Mononuclear cell (primary cell): ENCODE measurements around the gene DENND10. TPM values are rescaled to one million over a fixed set of nuclear protein-coding genes. Genes with fewer than 3 reads are reported as not detected.
"Not testable (repeated sequence)": the region's sequence is repeated elsewhere in the genome, so short reads cannot be mapped to it uniquely, and the experiment has no call there.

Experiments
- H3K27me3 ChIP-seq: 2 replicates; pipeline ENCODE4 v1.6.0; 2011; ENCODE audit warnings: low read length, control low read depth; ENCODE audit not compliant: insufficient read depth
- H3K4me1 ChIP-seq: 2 replicates; pipeline ENCODE4 v1.5.1; 2011; ENCODE audit warnings: mild to moderate bottlenecking, low read length, control low read depth; ENCODE audit not compliant: insufficient read depth
- H3K4me3 ChIP-seq: 2 replicates; pipeline ENCODE4 v1.5.1; 2011; ENCODE audit warnings: mild to moderate bottlenecking, low read length, moderate library complexity
- H3K9me3 ChIP-seq: 2 replicates; pipeline ENCODE4 v1.5.1; 2011; ENCODE audit warnings: low read depth, mild to moderate bottlenecking, control low read depth, low read length
- total RNA-seq: library from RNA; depleted of rRNA; stranded (reverse); fragments of >200 nt; gene quantifications from one replicate; pipeline ENCODE4 v1.2.3, GENCODE V29; 2012

The DENND10 gene
- total RNA-seq, 1 donor = 40.8 TPM

DNA sequence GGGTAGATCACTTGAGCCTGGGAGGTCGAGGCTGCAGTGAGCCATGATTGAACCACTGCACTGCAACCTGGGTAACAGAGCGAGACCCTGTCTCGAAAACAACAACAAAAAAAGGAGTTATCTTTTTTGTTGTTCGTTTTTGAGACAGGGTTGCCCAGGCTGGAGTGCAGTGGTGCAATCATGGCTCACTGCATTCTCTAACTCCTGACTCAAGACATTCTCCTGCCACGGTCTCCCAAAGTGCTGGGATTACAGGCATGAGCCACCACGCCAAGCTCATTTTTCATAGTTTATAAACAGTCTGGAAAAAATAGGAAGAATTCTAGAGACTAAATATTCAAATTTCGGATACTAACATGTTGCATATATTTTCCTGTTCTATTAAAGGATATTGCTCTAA is 32.2 kb downstream of the DENND10 start:
- Histone ChIP-seq H3K4me1 (peaks cover 68% of the 10 kb centered on the region), H3K4me3 (no peak overlapping the region)

DNA sequence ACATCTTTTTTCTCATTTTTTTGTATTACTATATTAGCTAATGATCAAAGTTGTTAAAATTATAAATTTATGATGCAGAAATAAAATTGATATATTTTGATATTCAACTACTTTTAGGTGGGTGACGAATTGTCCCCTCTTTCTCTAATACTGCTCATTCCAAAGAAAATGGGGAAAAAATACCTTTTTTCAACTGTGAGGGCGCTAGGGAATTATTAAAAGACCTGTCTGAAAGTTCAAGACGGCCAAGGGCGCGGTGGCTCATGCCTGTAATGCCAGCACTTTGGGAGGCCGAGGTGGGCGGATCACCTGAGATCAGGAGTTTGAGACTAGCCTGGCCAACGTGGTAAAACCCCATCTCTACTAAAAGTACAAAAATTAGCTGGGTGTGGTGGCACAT is 34.0 kb downstream of the DENND10 start:
- H3K27me3 ChIP-seq, H3K9me3 ChIP-seq, H3K4me3 ChIP-seq: not testable (repeated sequence)
- H3K4me1 ChIP-seq = peaks cover 50% of the 10 kb centered on the region

More for the DNA sequence above, 32.2 kb downstream of the DENND10 start:
- Histone ChIP-seq H3K27me3 (no peaks in the 10 kb centered on the region), H3K9me3 (no peaks in the 10 kb centered on the region)

DNA sequence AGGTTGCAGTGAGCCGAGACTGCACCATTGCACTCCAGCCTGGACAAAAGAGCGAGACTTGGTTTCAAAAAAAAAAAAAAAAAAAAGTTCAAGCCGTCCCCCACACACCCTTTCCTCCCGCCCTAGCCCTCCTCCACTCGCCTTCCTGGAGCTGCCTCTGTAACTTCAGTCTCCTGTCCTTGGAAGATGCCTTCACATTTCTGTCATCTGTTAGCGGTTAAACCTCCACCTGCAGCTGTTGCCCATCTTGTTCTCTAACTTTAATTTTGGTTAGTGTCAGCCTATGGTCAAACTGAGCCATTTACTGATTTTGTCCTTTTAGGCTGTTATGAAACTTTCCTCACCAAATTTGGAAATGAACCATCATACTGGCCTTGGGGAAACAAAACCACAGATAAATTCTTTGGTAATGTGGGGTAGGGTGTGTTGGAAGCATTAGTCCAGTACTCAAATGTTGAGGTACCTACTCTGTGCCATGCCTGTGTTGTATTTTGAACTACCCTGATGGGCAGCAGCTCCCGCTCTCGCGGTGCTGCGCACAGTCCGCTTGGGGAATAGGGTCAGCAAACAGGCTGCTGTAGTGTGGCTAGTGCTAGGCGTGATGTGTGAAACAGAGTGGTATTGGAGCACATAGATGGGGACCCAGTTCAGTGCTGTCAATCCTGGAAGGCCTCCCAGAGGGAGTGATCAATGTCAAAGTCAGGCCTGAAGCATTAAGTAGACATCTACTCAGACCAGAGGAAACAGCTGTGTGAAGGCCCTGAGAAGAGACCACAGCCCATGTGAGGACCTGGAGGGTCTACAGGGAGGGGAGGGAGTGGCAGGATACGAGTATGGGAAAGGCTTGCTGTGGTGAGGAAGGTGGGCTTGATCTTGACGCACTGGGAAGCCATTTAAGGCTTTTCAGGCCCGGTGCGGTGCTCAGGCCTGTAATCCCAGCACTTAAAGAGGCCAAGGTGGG is 34.7 kb downstream of the DENND10 start:
- peaks cover 43% of the 10 kb centered on the region for H3K4me1 ChIP-seq
- H3K9me3 ChIP-seq = no peaks in the 10 kb centered on the region
- H3K27me3 ChIP-seq = no peaks in the 10 kb centered on the region
- H3K4me3 ChIP-seq = no peak overlapping the region

DNA sequence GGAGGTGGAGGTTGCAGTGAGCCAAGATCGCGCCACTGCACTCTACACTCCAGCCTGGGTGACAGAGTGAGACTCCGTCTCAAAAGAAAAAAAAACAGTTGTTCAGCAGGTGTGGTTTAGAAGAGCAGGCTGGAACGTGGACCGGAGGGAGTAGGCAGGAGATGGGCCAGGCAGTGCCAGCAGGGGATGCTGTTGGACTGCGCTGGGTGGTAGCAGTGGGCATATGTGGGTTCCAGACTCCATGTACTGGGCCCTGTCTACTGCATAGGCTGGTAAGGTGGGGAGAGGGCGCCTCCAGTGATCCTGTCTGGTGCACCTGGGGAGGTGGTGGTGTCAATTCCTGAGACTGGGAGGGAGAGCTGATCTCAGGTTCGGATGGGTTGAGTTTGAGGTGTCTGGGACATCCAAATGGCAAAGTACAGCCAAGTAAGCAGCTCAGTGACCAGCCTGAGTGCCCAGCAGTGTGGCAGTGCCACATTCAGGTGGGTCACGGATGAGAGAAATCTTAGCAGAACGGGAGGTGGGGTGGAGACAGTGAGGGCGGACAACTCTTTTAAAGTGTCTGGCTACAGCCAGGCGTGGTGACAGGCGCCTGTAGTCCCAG is 35.7 kb downstream of the DENND10 start:
- peaks cover 33% of the 10 kb centered on the region for H3K4me1 ChIP-seq
- H3K4me3 ChIP-seq = no peak overlapping the region
- H3K9me3 ChIP-seq = no peaks in the 10 kb centered on the region
- no peaks in the 10 kb centered on the region for H3K27me3 ChIP-seq

DNA sequence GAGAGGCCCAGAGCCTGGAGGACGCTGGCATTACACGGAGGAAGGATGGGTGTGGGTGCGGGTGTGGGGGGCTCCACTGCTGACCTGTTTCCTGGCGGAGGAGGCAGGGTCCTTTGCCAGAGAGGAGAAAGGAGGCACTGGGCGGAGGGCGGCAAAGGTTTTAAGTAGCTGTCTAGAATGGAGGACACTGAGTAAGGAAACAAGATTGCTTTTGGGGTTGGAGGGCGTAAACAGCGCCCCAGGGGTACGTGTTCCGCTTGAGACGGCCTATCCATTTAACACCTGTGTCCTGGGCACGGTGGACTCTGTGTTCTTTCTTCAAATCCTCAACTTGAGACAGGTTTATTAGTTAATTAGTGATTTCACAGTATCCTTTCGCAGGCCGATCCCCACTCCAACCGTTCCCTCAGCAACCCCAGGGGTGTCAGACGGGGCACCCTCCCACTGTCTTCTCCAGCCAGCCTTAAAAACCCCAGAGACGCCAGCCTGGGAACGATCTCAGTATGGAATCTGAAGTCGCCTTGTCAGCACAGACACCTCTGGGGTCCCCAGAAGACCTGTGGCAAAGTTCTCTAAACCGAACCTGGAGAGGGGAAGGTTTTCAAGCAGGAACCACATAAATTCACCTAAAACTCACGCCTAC is 36.8 kb downstream of the DENND10 start:
- Histone ChIP-seq H3K4me1 (peaks cover 22% of the 10 kb centered on the region), H3K27me3 (no peaks in the 10 kb centered on the region), H3K9me3 (no peaks in the 10 kb centered on the region), H3K4me3 (no peak overlapping the region)

DNA sequence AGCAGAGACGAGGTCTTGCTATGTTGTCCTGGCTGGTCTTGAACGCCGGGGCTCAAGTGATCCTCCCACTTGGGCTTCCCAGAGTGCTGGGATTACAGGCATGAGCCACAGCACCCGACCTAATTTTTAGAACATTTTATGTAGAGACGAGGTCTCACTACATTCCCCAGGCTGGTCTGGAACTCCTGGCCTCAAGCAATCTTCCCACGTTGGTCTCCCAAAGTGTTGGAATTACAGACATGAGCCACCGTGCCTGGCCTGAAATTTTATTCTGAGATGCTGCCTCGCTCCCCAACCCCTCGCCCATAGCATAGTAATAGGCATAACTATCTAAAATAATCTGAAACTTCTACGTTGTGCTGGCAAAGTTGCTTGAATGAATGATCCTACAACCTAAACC is 39.7 kb downstream of the DENND10 start:
- no peaks in the 10 kb centered on the region for H3K9me3 ChIP-seq
- H3K4me3 ChIP-seq = no peak overlapping the region
- H3K4me1 ChIP-seq = peaks cover 7% of the 10 kb centered on the region
- H3K27me3 ChIP-seq = no peaks in the 10 kb centered on the region

DNA sequence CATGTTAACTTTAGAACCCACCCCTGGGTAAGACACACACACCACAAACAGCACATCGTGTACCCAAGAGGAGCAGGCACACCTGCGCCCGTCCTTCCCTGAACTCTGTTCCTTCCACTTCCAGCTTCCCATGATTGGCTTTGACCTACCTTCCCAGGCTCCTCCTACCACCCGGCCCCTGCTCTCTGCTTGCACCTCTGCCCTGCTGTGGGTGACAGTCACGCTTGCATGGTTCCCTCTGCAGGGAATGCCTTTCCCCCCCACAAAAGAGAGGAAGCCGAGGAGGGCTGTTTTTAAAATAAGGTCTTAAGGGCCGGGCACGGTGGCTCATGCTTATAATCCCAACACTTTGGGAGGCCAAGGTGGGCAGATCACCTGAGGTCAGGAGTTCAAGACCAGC is 45.2 kb downstream of the DENND10 start:
- H3K9me3 ChIP-seq = no peaks in the 10 kb centered on the region
- no peak overlapping the region for H3K4me3 ChIP-seq
- H3K27me3 ChIP-seq = no peaks in the 10 kb centered on the region
- no peaks in the 10 kb centered on the region for H3K4me1 ChIP-seq

DNA sequence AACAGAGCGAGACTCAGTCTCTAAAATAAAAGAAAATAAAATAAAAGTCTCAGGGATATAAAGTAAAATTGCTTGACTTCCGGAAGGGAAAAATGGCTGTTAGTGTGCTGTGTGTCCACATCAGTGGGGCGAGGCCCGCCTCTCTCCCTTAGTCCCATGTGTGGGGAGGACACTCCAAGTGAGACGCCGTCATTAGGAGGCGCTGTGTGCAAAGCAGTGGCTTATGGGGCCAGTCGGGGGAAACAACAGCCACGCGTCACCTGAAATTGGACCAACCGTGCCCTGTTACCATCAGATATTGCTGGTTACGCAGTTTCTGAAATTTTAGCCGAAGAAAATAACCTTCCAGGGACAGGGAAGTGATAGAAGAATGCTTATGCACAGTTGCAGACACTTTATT is 45.8 kb downstream of the DENND10 start:
- Histone ChIP-seq H3K27me3 (no peaks in the 10 kb centered on the region), H3K9me3 (no peaks in the 10 kb centered on the region), H3K4me3 (no peak overlapping the region), H3K4me1 (no peaks in the 10 kb centered on the region)

DNA sequence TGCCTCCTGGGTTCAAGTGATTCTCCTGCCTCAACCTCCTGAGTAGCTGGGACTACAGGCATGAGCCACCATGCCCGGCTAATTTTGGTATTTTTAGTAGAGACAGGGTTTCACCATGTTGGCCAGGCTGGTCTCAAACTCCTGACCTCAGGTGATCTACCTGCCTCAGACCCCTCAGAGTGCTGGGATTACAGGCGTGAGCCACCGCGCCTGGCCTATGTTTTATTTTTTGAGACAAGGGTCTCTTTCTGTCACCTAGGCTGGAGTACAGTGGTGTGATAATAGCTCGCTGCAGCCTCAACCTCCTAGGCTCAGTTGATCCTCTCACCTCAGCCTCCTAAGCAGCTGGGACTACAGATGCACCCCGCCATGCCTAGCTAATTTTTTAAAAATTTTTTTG is 47.7 kb downstream of the DENND10 start:
- not testable (repeated sequence) for H3K27me3 ChIP-seq, H3K4me3 ChIP-seq, H3K4me1 ChIP-seq, H3K9me3 ChIP-seq

DNA sequence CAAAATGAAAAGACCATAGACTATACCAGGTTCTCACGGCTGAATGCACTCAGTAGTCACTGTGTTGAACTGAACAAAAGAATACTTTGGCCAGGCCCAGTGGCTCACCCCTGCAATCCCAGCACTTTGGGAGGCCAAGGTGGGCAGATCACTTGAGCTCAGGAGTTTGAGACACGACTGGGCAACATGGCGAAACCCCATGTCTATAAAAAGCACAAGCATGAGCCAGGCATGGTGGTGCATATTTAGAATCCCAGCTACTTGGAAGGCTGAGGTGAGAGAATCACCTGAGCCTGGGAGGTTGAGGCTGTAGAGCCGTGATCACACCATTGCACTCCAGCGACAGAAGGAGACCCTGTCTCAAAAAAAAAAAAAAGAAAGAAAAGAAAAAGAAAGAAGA is 49.1 kb downstream of the DENND10 start:
- Histone ChIP-seq H3K27me3 (no peaks in the 10 kb centered on the region), H3K4me3 (no peak overlapping the region), H3K4me1 (no peaks in the 10 kb centered on the region), H3K9me3 (no peaks in the 10 kb centered on the region)

DNA sequence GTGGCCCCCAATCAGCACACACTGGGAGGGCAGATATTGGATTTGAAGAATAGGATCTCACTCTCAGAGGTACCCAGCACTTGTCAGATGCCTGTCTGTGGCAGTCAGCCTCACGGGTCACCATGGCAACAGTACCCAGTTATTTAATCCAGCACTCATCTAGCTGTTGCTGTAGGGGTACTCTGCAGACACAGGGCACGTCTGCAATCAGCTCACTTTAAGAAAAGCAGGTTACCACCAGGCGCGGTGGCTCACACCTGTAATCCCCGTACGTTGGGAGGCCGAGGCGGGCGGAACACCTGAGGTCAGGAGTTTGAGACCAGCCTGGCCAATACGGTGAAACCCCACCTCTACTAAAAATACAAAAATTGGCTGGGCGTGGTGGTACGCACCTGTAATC is 49.7 kb downstream of the DENND10 start:
- Histone ChIP-seq H3K9me3 (no peaks in the 10 kb centered on the region), H3K4me3 (no peak overlapping the region), H3K27me3 (no peaks in the 10 kb centered on the region), H3K4me1 (no peaks in the 10 kb centered on the region)

DNA sequence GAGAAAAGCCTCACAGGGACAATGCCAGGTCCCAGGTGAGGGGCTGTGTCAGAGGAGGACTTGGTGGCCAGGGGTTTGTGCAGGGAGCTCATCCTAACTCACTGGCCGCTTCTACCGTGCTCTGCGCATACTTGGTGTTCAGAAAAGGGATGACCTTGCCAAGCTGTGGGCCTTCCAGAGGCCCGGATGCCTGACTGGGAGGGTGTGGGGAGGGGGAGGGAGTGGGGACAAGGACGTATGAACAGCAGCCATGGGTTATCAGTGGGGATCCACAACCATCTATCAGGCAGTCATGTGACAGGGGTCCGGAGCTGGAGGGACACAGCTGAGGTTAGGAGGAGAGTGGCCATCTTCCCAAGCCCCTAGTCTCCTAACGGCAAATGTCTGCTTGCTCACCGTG is 55.4 kb downstream of the DENND10 start:
- Histone ChIP-seq H3K4me3 (no peak overlapping the region), H3K4me1 (peaks cover 3% of the 10 kb centered on the region), H3K27me3 (no peaks in the 10 kb centered on the region), H3K9me3 (no peaks in the 10 kb centered on the region)

DNA sequence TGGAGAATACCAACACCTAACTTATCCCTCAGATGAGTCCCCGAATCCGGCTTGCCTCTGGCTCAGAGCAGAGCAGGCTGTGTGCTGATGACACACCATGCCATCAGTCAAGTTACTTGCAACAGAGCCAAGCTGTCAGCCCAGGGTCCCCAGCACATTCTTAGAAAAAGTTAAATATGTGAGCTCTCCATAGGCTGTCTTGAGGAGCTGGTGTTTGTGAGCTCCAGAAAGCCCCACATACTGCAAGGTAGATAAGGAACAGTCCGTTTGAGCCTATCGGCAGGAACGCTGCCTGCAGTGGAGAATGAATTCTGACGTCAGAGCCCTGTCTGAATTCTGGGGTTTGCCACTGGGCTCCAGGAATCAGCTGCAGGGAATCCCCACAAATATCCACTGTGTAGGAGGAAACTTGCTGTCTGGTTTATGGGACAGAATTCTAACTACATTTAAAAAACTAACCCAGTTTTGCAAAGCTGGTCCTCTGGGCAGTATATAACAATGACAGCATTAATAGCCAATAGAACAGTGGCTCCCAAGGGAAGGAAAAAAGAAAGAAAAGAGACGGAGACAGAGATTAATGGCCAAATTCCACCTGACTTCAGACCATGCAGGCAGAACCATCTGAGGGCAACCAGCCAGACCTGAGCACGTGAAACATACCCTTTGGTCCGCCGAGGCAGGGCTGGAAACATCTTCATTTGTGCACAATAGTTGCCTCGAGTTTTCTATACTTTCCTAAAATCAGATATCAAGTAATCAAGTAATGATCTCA is 58.0 kb downstream of the DENND10 start:
- Histone ChIP-seq H3K4me3 (no peak overlapping the region), H3K9me3 (no peaks in the 10 kb centered on the region), H3K4me1 (peaks cover 24% of the 10 kb centered on the region), H3K27me3 (no peaks in the 10 kb centered on the region)

DNA sequence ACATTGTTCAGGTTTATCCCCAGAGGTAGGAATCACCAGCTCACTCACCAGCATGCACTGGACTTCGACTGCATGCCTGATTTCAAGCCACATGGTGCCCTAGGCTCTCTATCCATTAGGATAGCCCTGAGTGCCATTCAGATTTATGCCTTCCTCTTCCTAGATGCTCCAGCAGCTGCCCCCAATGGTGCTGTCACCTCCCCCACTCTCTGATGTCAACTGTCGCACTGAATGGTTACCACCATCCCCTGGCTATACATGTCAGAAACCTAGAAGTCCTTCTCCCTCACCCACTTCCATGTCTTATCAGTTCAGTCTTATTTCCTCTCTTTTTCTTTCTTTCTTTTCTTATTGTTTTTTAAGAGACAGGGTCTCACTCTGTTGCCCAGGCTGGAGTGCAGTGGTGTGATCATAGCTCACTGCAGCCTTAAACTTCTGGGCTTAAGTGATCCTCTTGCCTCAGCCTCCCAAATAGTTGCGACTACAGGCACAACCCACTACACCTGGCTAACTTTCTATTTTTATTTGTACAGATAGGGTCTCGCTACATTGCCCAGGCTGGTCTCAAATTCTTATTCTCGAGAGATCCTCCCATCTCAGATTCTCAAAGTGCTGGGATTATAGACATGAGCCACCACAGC is 58.7 kb downstream of the DENND10 start:
- Histone ChIP-seq H3K4me1 (peaks cover 26% of the 10 kb centered on the region), H3K9me3 (no peaks in the 10 kb centered on the region), H3K4me3 (no peak overlapping the region), H3K27me3 (no peaks in the 10 kb centered on the region)
